CD8-positive, alpha-beta memory T cell (primary cell): ENCODE data around the gene CAMK1D. TPM values are rescaled to one million over a fixed set of nuclear protein-coding genes. Genes with fewer than 3 reads are reported as not detected.

Source experiments
- CTCF ChIA-PET: fragments of 350-600 bp; sonication (Branson Sonifier 250); formaldehyde crosslinking; loops from one replicate; lab custom pipeline; 2021; ENCODE audit warnings: antibody characterized with exemption; lab: Charles Lee
- POLR2A ChIA-PET: fragments of 350-600 bp; sonication (Branson Sonifier 250); formaldehyde crosslinking; loops from one replicate; lab custom pipeline; 2021; ENCODE audit warnings: antibody characterized with exemption; lab: Charles Lee
- DNase-seq, 5 donors: peaks; one replicate each; pipeline versions ENCODE4 v3.0.0 to v3.0.0-alpha.2; 2020 to 2022; ENCODE audit warnings: mixed read lengths in 1 of 5
- H3K27ac ChIP-seq: one replicate; pipeline ENCODE4 v1.7.0; 2013; ENCODE audit warnings: low read depth, mild to moderate bottlenecking, low read length, moderate library complexity
- H3K27me3 ChIP-seq: 2 replicates; pipeline ENCODE4 v1.7.0; 2013; ENCODE audit warnings: low read length, mild to moderate bottlenecking; ENCODE audit not compliant: insufficient read depth, poor library complexity, severe bottlenecking
- H3K36me3 ChIP-seq: 2 replicates; pipeline ENCODE4 v1.7.0; 2013; ENCODE audit warnings: mild to moderate bottlenecking, low read length, moderate library complexity; ENCODE audit not compliant: insufficient read depth
- H3K4me1 ChIP-seq: 2 replicates; pipeline ENCODE4 v1.7.0; 2013; ENCODE audit warnings: mild to moderate bottlenecking, low read length, moderate library complexity; ENCODE audit not compliant: insufficient read depth
- H3K4me3 ChIP-seq: 2 replicates; pipeline ENCODE4 v1.7.0; 2013; ENCODE audit warnings: mild to moderate bottlenecking, low read length
- H3K9me3 ChIP-seq: 2 replicates; pipeline ENCODE4 v1.7.0; 2013; ENCODE audit warnings: mild to moderate bottlenecking, low read length
- H3K27ac Mint-ChIP-seq, 8 donors: one replicate each; pipeline ENCODE4 v1.8.0; 2020 to 2021; ENCODE audit warnings: mixed read lengths in 8 of 8, mild to moderate bottlenecking in 6 of 8, inconsistent platforms in 3 of 8, moderate library complexity in 3 of 8
- H3K27me3 Mint-ChIP-seq, 2 donors: one replicate each; pipeline ENCODE4 v1.8.0; 2020 to 2021; ENCODE audit warnings: mixed read lengths in 2 of 2, mild to moderate bottlenecking in 1 of 2, moderate library complexity in 1 of 2
- H3K36me3 Mint-ChIP-seq, 3 donors: one replicate each; pipeline ENCODE4 v1.8.0; 2020 to 2021; ENCODE audit warnings: mixed read lengths in 3 of 3, inconsistent platforms in 1 of 3, mild to moderate bottlenecking in 1 of 3
- H3K4me1 Mint-ChIP-seq, 3 donors: one replicate each; pipeline ENCODE4 v1.8.0; 2020 to 2021; ENCODE audit warnings: mixed read lengths in 3 of 3, inconsistent platforms in 1 of 3, mild to moderate bottlenecking in 1 of 3
- H3K4me3 Mint-ChIP-seq, 7 donors: one replicate each; pipeline ENCODE4 v1.8.0; 2020 to 2021; ENCODE audit warnings: mixed read lengths in 7 of 7, mild to moderate bottlenecking in 6 of 7, moderate library complexity in 4 of 7, inconsistent platforms in 2 of 7
- H3K9me3 Mint-ChIP-seq, 5 donors: one replicate each; pipeline ENCODE4 v1.8.0; 2020 to 2022; ENCODE audit warnings: mixed read lengths in 5 of 5, mild to moderate bottlenecking in 3 of 5, moderate library complexity in 2 of 5, inconsistent platforms in 1 of 5
- polyA plus RNA-seq: library from polyadenylated mRNA; unstranded; fragments of 300-500 nt; fragmentation: Illumina TruSeq; gene quantifications from one replicate; pipeline ENCODE4 v1.2.3, GENCODE V29; 2021
- total RNA-seq, 2 experiments: library from RNA; stranded (reverse); gene quantifications; one replicate each; pipeline ENCODE4 v1.2.3, GENCODE V29; 2021

Gene CAMK1D
- total and polyA plus RNA-seq, 3 experiments from 2014 or later = 8.9 to 15.1 (median 10.0) TPM

DNA sequence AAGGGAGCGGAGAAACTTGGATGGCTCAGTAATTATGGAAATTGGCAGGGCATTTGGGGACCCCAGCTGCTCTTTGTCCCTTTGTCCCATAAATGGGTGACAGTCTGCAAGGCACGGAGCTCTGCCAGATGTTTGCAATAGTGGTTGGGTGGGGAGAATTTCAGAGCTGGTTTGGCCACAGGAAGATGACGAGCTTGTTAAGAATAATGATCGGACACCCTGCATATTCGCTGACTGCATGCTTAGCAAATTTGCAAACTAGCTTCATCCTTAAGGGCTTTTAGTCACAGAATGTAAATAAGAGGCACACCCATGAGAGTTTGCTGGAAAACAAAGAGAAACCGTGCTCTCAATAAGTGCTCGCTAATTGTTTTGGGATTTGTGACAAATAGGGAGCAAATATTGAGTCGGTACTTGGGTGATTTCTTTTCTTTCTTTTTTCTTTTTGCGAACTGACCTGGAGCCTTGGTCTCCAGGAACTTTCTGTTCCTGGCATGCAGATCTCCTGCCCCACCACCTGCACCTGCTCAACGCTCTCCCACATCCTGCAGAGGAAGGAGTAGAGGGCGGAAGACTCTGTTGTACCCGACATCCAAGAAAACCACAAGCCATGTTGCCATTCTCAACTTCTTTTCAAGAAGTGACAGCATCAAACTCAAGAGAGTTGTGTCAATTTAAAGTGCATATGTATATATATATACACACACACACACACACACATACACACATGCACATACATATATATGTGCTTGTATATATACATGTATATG, 238.9 kb downstream of the CAMK1D start:
- DNase-seq = peak in 2 of 5 donors; percentile 14 to 60
- peak overlapping the region in 4 of 8 donors; percentile 21 to 63 (median 42) for H3K27ac Mint-ChIP-seq
- Histone ChIP-seq H3K9me3 (no peaks in the 10 kb centered on the region), H3K4me1 (peaks cover 33% of the 10 kb centered on the region), H3K36me3 (no peaks in the 10 kb centered on the region), H3K27ac (no peak overlapping the region), H3K27me3 (no peaks in the 10 kb centered on the region), H3K4me3 (peak overlapping the region; percentile 18)
- H3K36me3 Mint-ChIP-seq = peaks cover 3 to 11% (median 3%) of the 10 kb centered on the region in 3 donors
- H3K9me3 Mint-ChIP-seq = peaks cover 0 to 5% (median 3%) of the 10 kb centered on the region in 5 donors
- CTCF ChIA-PET = interaction anchor here (0.8 kb wide), 1 partner anchor 10 kb away, joined by 3 read pairs; no protein-coding TSS in a partner anchor
- H3K4me1 Mint-ChIP-seq = peaks cover 28 to 62% (median 48%) of the 10 kb centered on the region in 3 donors
- POLR2A ChIA-PET = interaction anchor here (1.0 kb wide), 1 partner anchor 17 kb away, joined by 4 read pairs; no protein-coding TSS in a partner anchor
- H3K4me3 Mint-ChIP-seq = peak overlapping the region; percentile 5 to 85 (median 80)
- no peaks in the 10 kb centered on the region for H3K27me3 Mint-ChIP-seq

DNA sequence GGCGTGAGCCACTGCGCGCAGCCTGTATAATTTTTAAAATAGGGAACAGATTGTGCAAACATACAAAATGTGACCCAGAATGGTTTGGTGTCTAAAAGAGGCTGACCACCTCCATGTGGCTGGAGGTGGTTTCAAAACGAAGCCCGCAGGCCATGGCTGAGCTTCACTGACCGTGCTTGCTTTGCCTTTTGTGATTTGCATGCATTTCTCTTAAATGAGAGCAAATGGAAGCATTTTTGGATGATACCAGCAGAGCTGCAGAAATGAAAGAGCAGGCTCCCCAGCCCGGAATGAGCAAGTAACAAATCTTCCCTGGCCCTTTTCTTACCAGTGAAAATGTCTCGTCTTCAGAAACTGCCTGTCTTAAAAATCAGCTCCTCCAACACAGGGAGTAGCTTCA, 239.9 kb downstream of the CAMK1D start:
- H3K27ac Mint-ChIP-seq = no peak overlapping the region
- no peak overlapping the region for H3K4me3 Mint-ChIP-seq
- Histone ChIP-seq H3K27ac (no peak overlapping the region), H3K36me3 (no peaks in the 10 kb centered on the region), H3K4me3 (no peak overlapping the region), H3K9me3 (no peaks in the 10 kb centered on the region), H3K4me1 (peaks cover 39% of the 10 kb centered on the region), H3K27me3 (no peaks in the 10 kb centered on the region)
- DNase-seq = no peak
- H3K27me3 Mint-ChIP-seq = no peaks in the 10 kb centered on the region
- peaks cover 0 to 5% (median 3%) of the 10 kb centered on the region in 5 donors for H3K9me3 Mint-ChIP-seq
- POLR2A ChIA-PET = no interaction called here
- peaks cover 0 to 6% (median 3%) of the 10 kb centered on the region in 3 donors for H3K36me3 Mint-ChIP-seq
- CTCF ChIA-PET = interaction anchor here (1.3 kb wide), 1 partner anchor 17 kb away, joined by 3 read pairs; no protein-coding TSS in a partner anchor
- H3K4me1 Mint-ChIP-seq = peaks cover 35 to 70% (median 57%) of the 10 kb centered on the region in 3 donors

DNA sequence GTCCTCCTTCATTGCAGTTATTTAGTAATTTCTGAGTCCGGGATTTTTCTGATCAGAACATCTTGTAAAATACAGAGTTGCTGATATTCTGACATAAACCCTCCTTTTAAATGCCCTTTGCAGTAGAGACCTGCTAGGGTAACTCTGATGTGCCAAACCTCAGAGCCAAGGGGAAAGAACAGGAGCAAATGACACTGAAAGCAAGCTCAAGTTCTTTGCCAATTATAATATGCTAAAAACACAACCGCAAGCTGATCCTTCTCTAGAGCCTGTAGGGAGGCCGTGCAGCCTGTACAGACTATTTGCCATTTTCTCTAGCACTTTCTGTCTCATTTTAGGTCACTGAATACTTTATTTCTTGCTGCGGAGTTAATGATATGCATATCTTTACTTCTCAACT, 240.4 kb downstream of the CAMK1D start:
- no peaks in the 10 kb centered on the region for H3K27me3 ChIP-seq
- peaks cover 44% of the 10 kb centered on the region for H3K4me1 ChIP-seq
- Mint-ChIP-seq H3K9me3 (peaks cover 3 to 5% (median 4%) of the 10 kb centered on the region in 5 donors), H3K27me3 (no peaks in the 10 kb centered on the region), H3K36me3 (peaks cover 0 to 7% (median 3%) of the 10 kb centered on the region in 3 donors), H3K27ac (peak overlapping the region in 1 of 8 donors; percentile 43), H3K4me1 (peaks cover 40 to 75% (median 62%) of the 10 kb centered on the region in 3 donors), H3K4me3 (no peak overlapping the region)
- ChIA-PET POLR2A (no interaction called here), CTCF (interaction anchor here (1.3 kb wide), 1 partner anchor 16 kb away, joined by 3 read pairs; no protein-coding TSS in a partner anchor)
- no peaks in the 10 kb centered on the region for H3K9me3 ChIP-seq
- no peak overlapping the region for H3K27ac ChIP-seq
- no peak overlapping the region for H3K4me3 ChIP-seq
- H3K36me3 ChIP-seq = no peaks in the 10 kb centered on the region
- DNase-seq = no peak

DNA sequence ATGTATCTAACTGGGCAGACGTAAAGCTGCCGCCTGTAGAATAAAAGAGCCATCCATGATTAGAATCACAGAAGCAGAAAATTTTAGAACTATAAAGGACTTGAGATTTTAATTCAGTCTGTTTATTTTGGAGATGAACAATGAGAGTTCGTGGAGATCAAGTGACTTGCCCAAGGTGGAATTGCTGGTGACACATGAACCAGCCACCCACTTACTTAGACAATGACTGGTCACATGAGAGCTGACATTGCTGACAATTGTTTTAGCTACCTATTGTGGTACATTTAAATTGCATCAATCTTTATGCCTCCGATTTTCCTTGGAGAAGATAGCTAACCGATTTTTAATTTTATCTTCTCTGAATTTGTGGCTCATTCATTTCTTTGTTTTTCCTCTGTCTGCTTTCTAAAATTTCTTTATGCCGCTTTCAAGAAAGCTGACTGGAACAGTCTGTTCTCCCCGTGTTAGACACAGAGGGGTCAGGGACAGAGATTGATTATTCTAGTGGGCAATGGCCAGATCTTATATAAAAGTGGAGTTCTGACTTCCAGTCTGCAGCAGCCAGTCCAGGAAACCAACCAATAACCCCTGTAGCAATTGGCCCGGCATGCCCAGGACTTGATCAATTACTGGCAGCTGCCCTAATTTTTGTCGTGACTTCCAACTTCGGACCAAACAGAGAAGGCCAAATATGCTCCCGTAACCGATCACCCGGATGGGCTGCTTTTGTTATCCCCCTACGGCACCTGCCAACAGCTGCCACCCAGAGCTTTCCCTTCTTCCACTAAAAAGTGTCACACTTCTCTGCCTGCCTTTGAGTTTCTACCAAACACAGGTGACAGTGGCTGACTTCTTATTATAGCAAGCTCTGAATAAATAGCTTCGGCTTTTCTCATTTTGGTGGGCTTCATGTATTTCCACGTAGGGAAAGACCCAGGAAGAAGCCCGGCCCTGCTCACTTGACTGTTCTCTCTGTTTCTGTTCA, 241.6 kb downstream of the CAMK1D start:
- H3K4me3 ChIP-seq = no peak overlapping the region
- ChIA-PET POLR2A (interaction anchor here (0.5 kb wide), 1 partner anchor 606 kb away, joined by 3 read pairs; no protein-coding TSS in a partner anchor), CTCF (interaction anchor here (1.3 kb wide), 1 partner anchor 15 kb away, joined by 3 read pairs; no protein-coding TSS in a partner anchor)
- no peak for DNase-seq
- no peaks in the 10 kb centered on the region for H3K27me3 ChIP-seq
- Mint-ChIP-seq H3K36me3 (peaks cover 0 to 5% (median 1%) of the 10 kb centered on the region in 3 donors), H3K4me1 (peaks cover 49 to 87% (median 73%) of the 10 kb centered on the region in 3 donors), H3K4me3 (no peak overlapping the region), H3K9me3 (peaks cover 0 to 4% (median 2%) of the 10 kb centered on the region in 5 donors), H3K27me3 (no peaks in the 10 kb centered on the region), H3K27ac (peak overlapping the region in 2 of 8 donors; percentile 17 to 83)
- no peak overlapping the region for H3K27ac ChIP-seq
- H3K4me1 ChIP-seq = peaks cover 56% of the 10 kb centered on the region
- no peaks in the 10 kb centered on the region for H3K36me3 ChIP-seq
- H3K9me3 ChIP-seq = no peaks in the 10 kb centered on the region

DNA sequence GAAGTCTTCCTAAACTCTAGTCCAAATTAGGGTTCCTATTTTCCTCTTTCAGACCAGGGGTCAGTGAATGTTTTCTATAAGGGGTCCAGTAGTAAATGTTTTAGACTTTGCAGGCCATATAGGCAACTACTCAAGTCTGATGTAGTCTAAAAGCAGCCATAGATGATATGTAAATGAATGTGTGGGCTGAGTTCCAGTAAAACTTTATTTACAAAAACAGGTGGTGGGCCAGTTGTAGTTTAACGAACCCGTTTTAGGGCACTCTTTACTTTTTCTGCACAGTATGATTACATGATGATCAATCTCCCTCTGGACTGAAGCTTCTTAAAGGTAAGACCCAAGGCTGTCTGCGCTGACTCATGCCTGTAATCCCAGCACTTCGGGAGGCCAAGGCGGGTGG, 243.6 kb downstream of the CAMK1D start:
- Mint-ChIP-seq H3K4me1 (peaks cover 47 to 77% (median 63%) of the 10 kb centered on the region in 3 donors), H3K27ac (peak overlapping the region in 7 of 8 donors; percentile 11 to 98 (median 52)), H3K4me3 (no peak overlapping the region), H3K36me3 (peaks cover 0 to 5% (median 0%) of the 10 kb centered on the region in 3 donors), H3K27me3 (no peaks in the 10 kb centered on the region), H3K9me3 (peaks cover 0 to 4% (median 2%) of the 10 kb centered on the region in 5 donors)
- Histone ChIP-seq H3K27me3 (no peaks in the 10 kb centered on the region), H3K27ac (no peak overlapping the region), H3K9me3 (no peaks in the 10 kb centered on the region), H3K4me3 (no peak overlapping the region), H3K4me1 (peaks cover 48% of the 10 kb centered on the region), H3K36me3 (no peaks in the 10 kb centered on the region)
- DNase-seq = no peak
- ChIA-PET POLR2A (no interaction called here), CTCF (no interaction called here)

DNA sequence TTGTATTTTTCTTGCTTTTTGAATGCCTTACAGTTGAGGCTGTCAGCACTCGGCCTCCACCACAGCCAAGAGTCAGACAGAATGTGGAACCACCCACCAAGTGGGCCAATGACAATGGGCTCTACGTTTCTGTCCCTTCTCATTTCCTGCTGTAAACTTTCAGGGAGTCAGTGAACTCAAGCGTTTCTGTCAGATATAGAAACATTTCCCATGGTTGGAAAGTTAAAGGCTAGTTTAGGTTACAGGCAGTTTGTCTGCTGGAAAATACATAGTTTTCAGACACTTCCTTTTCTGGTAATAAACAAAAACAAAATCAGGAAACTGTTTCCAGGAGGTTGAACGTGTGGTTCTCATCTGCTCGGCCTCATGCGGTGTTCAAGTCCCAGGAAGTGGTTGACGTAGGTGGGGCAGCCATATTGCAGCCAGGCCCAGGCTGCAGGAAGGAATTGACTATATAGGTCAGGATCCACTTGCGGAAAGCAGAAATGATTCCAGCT, 245.1 kb downstream of the CAMK1D start:
- ChIA-PET CTCF (interaction anchor here (1.3 kb wide), 1 partner anchor 62 kb away, joined by 3 read pairs; no protein-coding TSS in a partner anchor), POLR2A (no interaction called here)
- Histone ChIP-seq H3K36me3 (no peaks in the 10 kb centered on the region), H3K4me3 (no peak overlapping the region), H3K9me3 (no peaks in the 10 kb centered on the region), H3K4me1 (peaks cover 40% of the 10 kb centered on the region), H3K27ac (peak overlapping the region; percentile 26), H3K27me3 (no peaks in the 10 kb centered on the region)
- H3K27me3 Mint-ChIP-seq = no peaks in the 10 kb centered on the region
- H3K4me3 Mint-ChIP-seq = peak overlapping the region in 6 of 7 donors; percentile 38 to 83 (median 69)
- peaks cover 40 to 69% (median 49%) of the 10 kb centered on the region in 3 donors for H3K4me1 Mint-ChIP-seq
- DNase-seq = peak in 3 of 5 donors; percentile 14 to 54 (median 45)
- H3K9me3 Mint-ChIP-seq = peaks cover 0 to 4% (median 2%) of the 10 kb centered on the region in 5 donors
- peaks cover 0 to 11% (median 0%) of the 10 kb centered on the region in 3 donors for H3K36me3 Mint-ChIP-seq
- peak overlapping the region; percentile 88 to 98 (median 94) for H3K27ac Mint-ChIP-seq

DNA sequence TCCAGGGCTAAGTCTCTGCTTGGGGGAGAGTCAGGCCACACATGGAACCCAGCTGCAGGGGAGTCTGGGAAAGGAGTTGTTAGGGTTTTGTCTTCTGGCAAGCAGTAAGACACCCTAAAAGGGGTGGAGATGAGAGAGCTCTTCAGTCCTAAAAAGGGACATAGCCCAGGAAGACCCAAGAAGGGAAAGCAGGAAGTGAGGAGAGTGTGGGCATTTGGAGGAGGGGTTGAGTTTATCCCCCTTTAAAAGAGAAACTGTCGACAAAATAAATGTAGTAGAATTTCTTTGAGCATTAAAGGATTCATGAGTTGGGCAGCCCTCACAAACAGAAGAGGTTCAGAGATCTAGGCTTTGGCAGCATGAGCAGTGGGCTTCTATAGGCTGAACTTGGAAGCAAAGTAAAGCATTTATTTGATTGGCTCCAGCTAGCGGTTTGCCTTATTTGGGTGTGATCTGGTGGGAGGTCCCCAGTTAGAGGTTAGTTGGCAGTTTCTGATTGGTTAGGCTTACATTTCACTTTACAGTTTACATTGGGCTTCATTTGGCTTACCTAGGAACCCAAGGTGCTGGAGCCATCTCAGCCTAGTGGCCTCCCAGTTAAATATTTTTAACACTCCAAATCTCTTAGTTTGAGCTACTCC, 246.7 kb downstream of the CAMK1D start:
- peaks cover 32 to 53% (median 38%) of the 10 kb centered on the region in 3 donors for H3K4me1 Mint-ChIP-seq

More for the DNA sequence above, 246.7 kb downstream of the CAMK1D start:
- H3K27me3 Mint-ChIP-seq = no peaks in the 10 kb centered on the region
- CTCF ChIA-PET = no interaction called here
- peak overlapping the region in 2 of 7 donors; percentile 66 to 79 for H3K4me3 Mint-ChIP-seq
- Histone ChIP-seq H3K9me3 (no peaks in the 10 kb centered on the region), H3K27ac (no peak overlapping the region), H3K36me3 (no peaks in the 10 kb centered on the region), H3K27me3 (no peaks in the 10 kb centered on the region), H3K4me3 (no peak overlapping the region), H3K4me1 (peaks cover 37% of the 10 kb centered on the region)
- H3K9me3 Mint-ChIP-seq = peaks cover 0 to 4% (median 2%) of the 10 kb centered on the region in 5 donors
- DNase-seq = no peak
- POLR2A ChIA-PET = no interaction called here
- peaks cover 0 to 11% (median 0%) of the 10 kb centered on the region in 3 donors for H3K36me3 Mint-ChIP-seq
- H3K27ac Mint-ChIP-seq = peak overlapping the region in 5 of 8 donors; percentile 4 to 88 (median 54)
